ENCODE measurements around the gene SOX1.

Gene SOX1

GRCh38 chr13:112067116-112067741 lies at the start of gene SOX1:
Gene SOX1 (plus strand): TSS chr13:112067149. CDS start chr13:112067659, 510 bp downstream.
- CTCF ChIA-PET = no interaction called here
- Mint-ChIP-seq H3K9me3 (peaks cover 11% of the 10 kb centered on the region), H3K27ac (peak within 1 kb of the TSS; percentile 65), H3K4me1 (no peaks in the 10 kb centered on the region), H3K27me3 (peaks cover 89% of the 10 kb centered on the region), H3K4me3 (peak within 1 kb of the TSS; percentile 23), H3K36me3 (peaks cover 12% of the 10 kb centered on the region)
- DNase-seq = no peak

DNA sequence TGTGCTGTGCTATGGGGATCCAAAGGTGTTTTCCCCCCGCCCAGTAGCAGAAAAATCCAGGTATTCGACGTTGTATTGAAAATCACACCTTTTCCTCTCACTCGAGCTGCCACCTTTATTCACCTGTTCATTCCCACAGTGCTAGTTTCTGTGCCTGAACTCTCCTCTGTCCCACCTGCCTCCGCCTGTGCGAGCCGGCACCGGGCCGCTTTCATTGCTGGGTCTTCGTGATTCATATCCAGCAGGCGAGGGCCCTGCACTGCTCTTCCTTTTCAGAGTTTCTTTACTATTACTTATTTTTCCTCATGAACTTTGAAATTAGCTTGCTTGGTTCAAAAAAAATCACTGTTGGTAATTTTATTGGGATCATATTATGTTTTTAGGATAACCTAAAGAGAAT lies 42.4 kb upstream of the SOX1 start:
- H3K27ac Mint-ChIP-seq = no peak overlapping the region
- CTCF ChIA-PET = no interaction called here
- no peaks in the 10 kb centered on the region for H3K4me1 Mint-ChIP-seq

GRCh38 chr13:112027250-112027649 lies 39.7 kb upstream of the SOX1 start:
- H3K36me3 Mint-ChIP-seq = no peaks in the 10 kb centered on the region
- no peaks in the 10 kb centered on the region for H3K4me1 Mint-ChIP-seq
- no peak for DNase-seq
- H3K4me3 Mint-ChIP-seq = no peak overlapping the region
- no peaks in the 10 kb centered on the region for H3K9me3 Mint-ChIP-seq
- CTCF ChIA-PET = no interaction called here
- H3K27me3 Mint-ChIP-seq = peaks cover 1% of the 10 kb centered on the region
- H3K27ac Mint-ChIP-seq = no peak overlapping the region

More for the DNA sequence above, 42.4 kb upstream of the SOX1 start:
- H3K36me3 Mint-ChIP-seq = no peaks in the 10 kb centered on the region
- no peak overlapping the region for H3K4me3 Mint-ChIP-seq
- no peaks in the 10 kb centered on the region for H3K9me3 Mint-ChIP-seq
- no peak for DNase-seq
- no peaks in the 10 kb centered on the region for H3K27me3 Mint-ChIP-seq

GRCh38 chr13:112028481-112028880 lies 38.5 kb upstream of the SOX1 start:
- no peak for DNase-seq
- CTCF ChIA-PET = no interaction called here
- no peak overlapping the region for H3K4me3 Mint-ChIP-seq
- H3K27me3 Mint-ChIP-seq = peaks cover 4% of the 10 kb centered on the region
- no peaks in the 10 kb centered on the region for H3K9me3 Mint-ChIP-seq
- H3K27ac Mint-ChIP-seq = no peak overlapping the region
- H3K4me1 Mint-ChIP-seq = no peaks in the 10 kb centered on the region
- no peaks in the 10 kb centered on the region for H3K36me3 Mint-ChIP-seq

DNA sequence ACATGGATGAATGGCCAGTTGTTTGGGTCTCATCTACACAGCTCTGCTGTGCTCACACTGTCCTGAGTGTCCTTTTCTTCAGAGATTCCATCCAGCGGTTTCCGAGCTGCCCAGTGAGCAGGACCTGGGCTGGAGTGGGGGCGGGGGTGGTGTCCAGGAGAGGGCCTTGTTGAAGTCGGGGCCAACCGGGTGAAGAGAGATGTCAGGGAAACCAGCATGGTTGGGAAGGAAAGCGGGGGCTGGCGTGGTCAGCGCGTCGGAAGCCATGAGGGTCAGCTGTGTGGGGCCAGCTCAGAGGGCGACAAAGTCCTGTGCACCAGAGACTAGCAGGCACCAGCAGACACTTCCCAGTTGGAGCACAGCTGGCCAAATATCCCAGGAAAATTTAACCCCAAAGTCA lies 37.8 kb upstream of the SOX1 start:
- Mint-ChIP-seq H3K36me3 (no peaks in the 10 kb centered on the region), H3K4me1 (no peaks in the 10 kb centered on the region), H3K27me3 (peaks cover 4% of the 10 kb centered on the region), H3K9me3 (no peaks in the 10 kb centered on the region), H3K27ac (no peak overlapping the region), H3K4me3 (no peak overlapping the region)
- no peak for DNase-seq
- CTCF ChIA-PET = no interaction called here

GRCh38 chr13:112032186-112032993 lies 34.6 kb upstream of the SOX1 start:
- CTCF ChIA-PET = no interaction called here
- Mint-ChIP-seq H3K27me3 (peaks cover 4% of the 10 kb centered on the region), H3K9me3 (no peaks in the 10 kb centered on the region), H3K4me3 (no peak overlapping the region), H3K4me1 (no peaks in the 10 kb centered on the region), H3K27ac (no peak overlapping the region), H3K36me3 (no peaks in the 10 kb centered on the region)
- DNase-seq = no peak

DNA sequence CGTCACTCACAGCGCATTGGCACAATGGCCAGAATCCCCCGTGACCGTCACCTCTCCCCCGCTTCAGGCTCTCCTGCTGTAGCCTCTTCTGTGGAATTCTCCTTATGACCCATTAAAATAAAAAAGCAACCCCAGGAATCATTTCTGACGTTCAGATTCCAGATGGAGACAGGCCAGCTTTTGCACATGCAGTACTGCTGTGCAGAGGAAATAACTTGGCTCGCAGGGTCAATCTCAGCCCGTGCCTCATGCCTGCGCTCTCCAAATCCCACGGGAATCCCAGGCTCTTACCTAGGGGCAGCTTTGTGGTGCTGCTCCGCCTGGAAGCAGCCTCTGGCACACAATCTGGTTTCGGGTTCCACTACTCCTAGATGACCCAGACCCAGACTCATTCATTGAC lies 32.7 kb upstream of the SOX1 start:
- Mint-ChIP-seq H3K27me3 (peaks cover 4% of the 10 kb centered on the region), H3K36me3 (no peaks in the 10 kb centered on the region), H3K27ac (no peak overlapping the region), H3K4me1 (no peaks in the 10 kb centered on the region), H3K9me3 (no peaks in the 10 kb centered on the region), H3K4me3 (no peak overlapping the region)
- DNase-seq = no peak
- CTCF ChIA-PET = no interaction called here

- CTCF ChIA-PET = no interaction called here
- H3K36me3 Mint-ChIP-seq = no peaks in the 10 kb centered on the region
Measured at GRCh38 chr13:112034846-112035245, 32.1 kb upstream of the SOX1 start.

DNA sequence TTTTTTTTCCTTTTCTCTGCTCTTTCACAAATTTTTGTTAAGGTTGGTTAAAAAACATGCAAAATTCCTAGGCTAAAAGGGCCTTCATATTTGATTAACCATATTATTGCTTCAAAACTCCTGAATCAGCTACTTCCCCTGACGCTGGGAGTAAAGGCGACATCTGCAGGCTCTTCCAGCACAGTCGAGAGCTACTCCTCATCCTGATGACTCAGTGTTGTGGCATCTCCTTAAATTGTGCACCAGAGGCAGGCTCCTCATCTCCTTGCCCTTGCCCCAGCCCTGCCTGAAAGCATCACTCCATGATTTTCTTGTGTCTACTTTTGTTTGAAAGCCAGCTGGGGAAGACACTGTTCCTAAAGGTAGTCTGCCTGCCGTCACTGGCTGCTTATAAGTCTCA lies 24.5 kb upstream of the SOX1 start:
- no peak overlapping the region for H3K4me3 Mint-ChIP-seq
- H3K36me3 Mint-ChIP-seq = no peaks in the 10 kb centered on the region
- H3K27me3 Mint-ChIP-seq = no peaks in the 10 kb centered on the region
- no peaks in the 10 kb centered on the region for H3K4me1 Mint-ChIP-seq
- no peak overlapping the region for H3K27ac Mint-ChIP-seq
- CTCF ChIA-PET = no interaction called here
- DNase-seq = no peak
- no peaks in the 10 kb centered on the region for H3K9me3 Mint-ChIP-seq

More at GRCh38 chr13:112034846-112035245, 32.1 kb upstream of the SOX1 start:
- no peak for DNase-seq
- H3K27ac Mint-ChIP-seq = no peak overlapping the region
- H3K27me3 Mint-ChIP-seq = peaks cover 4% of the 10 kb centered on the region
- no peaks in the 10 kb centered on the region for H3K9me3 Mint-ChIP-seq
- no peaks in the 10 kb centered on the region for H3K4me1 Mint-ChIP-seq
- H3K4me3 Mint-ChIP-seq = no peak overlapping the region

GRCh38 chr13:112052213-112052612 lies 14.7 kb upstream of the SOX1 start:
- DNase-seq = no peak
- Mint-ChIP-seq H3K27ac (no peak overlapping the region), H3K9me3 (peaks cover 3% of the 10 kb centered on the region), H3K4me1 (no peaks in the 10 kb centered on the region), H3K27me3 (peaks cover 65% of the 10 kb centered on the region), H3K36me3 (no peaks in the 10 kb centered on the region), H3K4me3 (no peak overlapping the region)
- CTCF ChIA-PET = interaction anchor here (0.8 kb wide), 1 partner anchor 10 kb away, joined by 3 read pairs; no protein-coding TSS in a partner anchor

DNA sequence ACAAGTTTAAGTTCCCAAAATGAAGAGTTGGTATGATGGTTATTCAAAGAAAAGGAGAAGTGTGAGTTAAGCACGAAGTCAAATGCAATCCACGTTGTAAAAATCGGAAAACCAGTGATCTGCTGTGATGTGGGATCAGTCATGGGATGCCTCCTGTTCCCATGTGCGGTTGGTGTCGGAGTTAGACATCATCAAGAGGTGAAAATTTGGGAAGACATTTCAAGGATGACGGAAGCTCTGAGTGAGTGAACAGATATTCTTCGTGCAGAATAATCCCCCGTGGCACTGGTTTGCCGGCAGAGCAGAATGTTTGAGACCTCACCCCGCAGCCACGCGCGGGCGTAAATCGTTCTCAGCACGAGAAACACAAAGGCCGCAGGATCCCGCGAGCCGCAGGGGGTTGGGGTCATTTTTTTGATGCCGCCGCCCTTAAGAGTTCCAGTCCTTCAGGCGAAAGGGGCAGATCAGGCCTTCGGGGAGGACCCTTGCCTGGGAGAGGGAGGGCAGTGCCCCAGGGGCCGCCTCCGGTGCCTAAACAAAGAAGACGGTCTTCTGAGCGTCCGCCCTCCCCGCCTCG lies 13.7 kb upstream of the SOX1 start:
- Mint-ChIP-seq H3K9me3 (no peaks in the 10 kb centered on the region), H3K36me3 (no peaks in the 10 kb centered on the region), H3K4me1 (no peaks in the 10 kb centered on the region), H3K27ac (peak overlapping the region; percentile 55), H3K27me3 (peaks cover 75% of the 10 kb centered on the region), H3K4me3 (no peak overlapping the region)
- CTCF ChIA-PET = interaction anchor here (0.8 kb wide), 1 partner anchor 9 kb away, joined by 3 read pairs; no protein-coding TSS in a partner anchor
- no peak for DNase-seq

GRCh38 chr13:112053744-112054615 lies 13.0 kb upstream of the SOX1 start:
- DNase-seq = no peak
- no peaks in the 10 kb centered on the region for H3K36me3 Mint-ChIP-seq
- H3K27ac Mint-ChIP-seq = peak overlapping the region; percentile 62
- H3K9me3 Mint-ChIP-seq = no peaks in the 10 kb centered on the region
- no peak overlapping the region for H3K4me3 Mint-ChIP-seq
- CTCF ChIA-PET = no interaction called here
- no peaks in the 10 kb centered on the region for H3K4me1 Mint-ChIP-seq
- peaks cover 83% of the 10 kb centered on the region for H3K27me3 Mint-ChIP-seq

GRCh38 chr13:112054616-112055015 lies 12.3 kb upstream of the SOX1 start:
- CTCF ChIA-PET = no interaction called here
- Mint-ChIP-seq H3K27me3 (peaks cover 89% of the 10 kb centered on the region), H3K4me3 (peak overlapping the region; percentile 21), H3K27ac (peak overlapping the region; percentile 62), H3K4me1 (no peaks in the 10 kb centered on the region), H3K36me3 (peaks cover 3% of the 10 kb centered on the region), H3K9me3 (no peaks in the 10 kb centered on the region)
- DNase-seq = no peak

All from activated naive CD4-positive, alpha-beta T cell treated with anti-CD3 and anti-CD28 coated beads, Interleukin-2, amount 10 ng/mL, durations not matched to agents 7 days and 5 days (primary cell).